K562 (cell line): ENCODE results near the gene PPARG. TPM values are rescaled to one million over a fixed set of nuclear protein-coding genes. Genes with fewer than 3 reads are reported as not detected.
"Not testable (repeated sequence)": the region's sequence is repeated elsewhere in the genome, so short reads cannot be mapped to it uniquely, and the experiment has no call there.

Experiments used
- ATAC-seq: fragments of 200-7000 bp; cut with Tn5 transposase; 3 replicates; pipeline ENCODE4 v1.9.1; 2020; ENCODE audit warnings: moderate library complexity
- BruUV-seq: library from RNA; stranded (reverse); fragments of 400-500 nt; replicated peaks from 2 replicates; lab custom pipeline; 2021; lab: Mats Ljungman, UMichigan
- CTCF ChIA-PET: fragments of 300-600 bp; formaldehyde crosslinking; extraction: SDS; loops from one replicate; lab custom pipeline; 2021; ENCODE audit warnings: low intra/inter-chr PET ratio; lab: Yijun Ruan, JAX
- POLR2A ChIA-PET: fragments of 300-600, 350-650 bp; sonication (Branson Sonifier 250); formaldehyde crosslinking; extraction: SDS; loops from one replicate; lab custom pipeline; 2021; ENCODE audit warnings: antibody characterized with exemption, inconsistent platforms; lab: Yijun Ruan, JAX
- DNase-seq, 4 experiments: peaks; one replicate each; pipeline versions ENCODE4 v3.0.0 to v3.0.0-alpha.2; 2011 to 2018; ENCODE audit warnings: low spot score in 3 of 4, mixed read lengths in 3 of 4; ENCODE audit errors: extremely low read depth in 1 of 4
- FAIRE-seq: peaks from 2 replicates; lab custom pipeline; 2011; peaks lifted over from hg19 to GRCh38; lab: Jason Lieb, UNC
- H2AFZ ChIP-seq: 2 replicates; pipeline ENCODE4 v1.6.0; 2011; ENCODE audit warnings: low read depth, low read length, control low read depth, inconsistent platforms
- H3K27ac ChIP-seq: fragments of 200-600 bp; 3 replicates; pipeline ENCODE4 v1.8.0; 2011; ENCODE audit warnings: low read depth, mild to moderate bottlenecking, control low read depth, inconsistent platforms, low read length, moderate library complexity, mixed read lengths; ENCODE audit errors: extremely low read depth
- H3K27me3 ChIP-seq, 2 experiments: fragments of 300-600 bp in 1 of 2; 2 replicates in 1 of 2; 3 replicates in 1 of 2; pipeline versions ENCODE4 v1.6.0 to v1.8.0; 2011; ENCODE audit warnings: inconsistent platforms in 2 of 2, low read length in 2 of 2, mild to moderate bottlenecking in 1 of 2, mixed read lengths in 1 of 2, moderate library complexity in 1 of 2; ENCODE audit not compliant: control insufficient read depth in 2 of 2, insufficient read depth in 2 of 2
- H3K36me3 ChIP-seq: fragments of 300-600 bp; 3 replicates; pipeline ENCODE4 v1.8.0; 2011; ENCODE audit warnings: mild to moderate bottlenecking, low read length, inconsistent platforms; ENCODE audit not compliant: control insufficient read depth, insufficient read depth
- H3K4me1 ChIP-seq, 2 experiments: fragments of 200-600 bp in 1 of 2; replicated peaks in 1 of 2; 2 replicates in 1 of 2; 3 replicates in 1 of 2; pipeline versions ENCODE4 v1.5.1 to v1.8.0; 2011; ENCODE audit warnings: inconsistent platforms in 2 of 2, low read length in 2 of 2, mild to moderate bottlenecking in 1 of 2, mixed read lengths in 1 of 2, moderate library complexity in 1 of 2; ENCODE audit not compliant: control insufficient read depth in 2 of 2, insufficient read depth in 2 of 2
- H3K4me2 ChIP-seq: 2 replicates; pipeline ENCODE4 v1.6.1; 2011; ENCODE audit warnings: low read length, control low read depth, inconsistent platforms, mixed read lengths; ENCODE audit not compliant: insufficient read depth
- H3K4me3 ChIP-seq: fragments of 200-600 bp; sonication (generic), shearing (Covaris generic); 2 replicates; pipeline ENCODE4 v1.5.1; 2016; ENCODE audit warnings: control low read depth, inconsistent platforms
- H3K79me2 ChIP-seq: fragments of 200-600 bp; 3 replicates; pipeline ENCODE4 v1.8.0; 2011; ENCODE audit warnings: low read length, inconsistent platforms; ENCODE audit not compliant: control insufficient read depth, insufficient read depth
- H3K9ac ChIP-seq, 2 experiments: 2 replicates each; pipeline versions ENCODE4 v1.6.0 to v1.6.1; 2011; ENCODE audit warnings: low read depth in 2 of 2, low read length in 2 of 2, control low read depth in 1 of 2, inconsistent platforms in 1 of 2, mild to moderate bottlenecking in 1 of 2, mixed read lengths in 1 of 2; ENCODE audit not compliant: insufficient read depth in 1 of 2
- H3K9me1 ChIP-seq: one replicate; pipeline ENCODE4 v1.6.0; 2011; ENCODE audit warnings: inconsistent platforms, mild to moderate bottlenecking, low read length, moderate library complexity; ENCODE audit not compliant: control insufficient read depth, insufficient read depth
- H3K9me3 ChIP-seq: replicated peaks from 2 replicates; pipeline ENCODE4 v1.5.1; 2011; ENCODE audit warnings: low read depth, low read length, inconsistent platforms; ENCODE audit not compliant: control insufficient read depth, insufficient read depth
- H4K20me1 ChIP-seq: replicated peaks from 2 replicates; pipeline ENCODE4 v1.6.1; 2011; ENCODE audit warnings: low read length, inconsistent platforms, mixed read lengths; ENCODE audit not compliant: control insufficient read depth, insufficient read depth
- EGR1 ChIP-seq: fragments of 450-650 bp; conservative IDR thresholded peaks from 2 replicates; pipeline ENCODE4 v1.6.1; 2017; ENCODE audit warnings: mild to moderate bottlenecking
- JUNB ChIP-seq: fragments of 450-650 bp; formaldehyde crosslinking; conservative IDR thresholded peaks from 2 replicates; pipeline ENCODE4 v1.4.0; 2020; ENCODE audit warnings: mild to moderate bottlenecking
- KLF10 ChIP-seq: fragments of 250-450 bp; sonication (Bioruptor Pico); IDR thresholded peaks from 2 replicates; pipeline ENCODE4 v1.6.1; 2021; ENCODE audit warnings: matching md5 sums
- RBM25 ChIP-seq: fragments of 200-400 bp; formaldehyde crosslinking; IDR thresholded peaks from 2 replicates; pipeline ENCODE4 v1.6.1; 2018; ENCODE audit warnings: low read length, low read depth, moderate library complexity; ENCODE audit not compliant: severe bottlenecking
- SETDB1 ChIP-seq: IDR thresholded peaks from one replicate; pipeline ENCODE4 v1.6.1; 2012; ENCODE audit warnings: low read length, control low read depth, inconsistent platforms
- SMARCA5 ChIP-seq: fragments of 450-650 bp; IDR thresholded peaks from 2 replicates; pipeline ENCODE4 v1.6.1; 2016
- WHSC1 ChIP-seq: IDR thresholded peaks from one replicate; pipeline ENCODE4 v1.6.1; 2012; ENCODE audit warnings: low read length, control low read depth, inconsistent platforms
- ZNF121 ChIP-seq: sonication (generic); formaldehyde crosslinking; conservative IDR thresholded peaks from 2 replicates; pipeline ENCODE4 v1.8.0; 2022; ENCODE audit warnings: missing genetic modification reagents
- ZNF316 ChIP-seq: fragments of 450-650 bp; IDR thresholded peaks from 2 replicates; pipeline ENCODE4 v1.6.1; 2016
- ZNF551 ChIP-seq: fragments of 250-450 bp; sonication (Bioruptor Pico); IDR thresholded peaks from 2 replicates; pipeline ENCODE4 v1.5.0; 2021; ENCODE audit warnings: mild to moderate bottlenecking, moderate library complexity
- WGBS: fragments of 100-300 bp; shearing (Covaris generic); methylation state at CpG from one replicate; pipeline ENCODE4 v1.1.6; 2016; ENCODE audit warnings: low coverage, mixed read lengths; ENCODE audit not compliant: insufficient coverage; ENCODE audit errors: missing lambda C conversion rate; 5-methylcytosine and 5-hydroxymethylcytosine counted together
- in situ Hi-C: fragments of 300-500 bp; cut with MboI; formaldehyde crosslinking; loops from 4 replicates; pipeline ENCODE4 v1.15.0; 2018; ENCODE audit warnings: inconsistent platforms, mixed read lengths
- intact Hi-C: fragments of 100-400 bp; cut with micrococcal nuclease; formaldehyde crosslinking; loops from 2 replicates; pipeline ENCODE4 v1.14.2; 2022
- polyA plus RNA-seq, 8 experiments: library from polyadenylated mRNA; depleted of rRNA in 4 of 8; stranded (reverse) in 5 of 8; unstranded in 3 of 8; fragments of >200 nt; fragmentation: Nextera tagmentation in 2 of 8; fragmentation: Illumina TruSeq in 1 of 8; extraction: Ambion mirVana in 2 of 8; extraction: Trizol in 1 of 8; gene quantifications; 2 replicates each; pipeline versions ENCODE4 v1.2.1 to v1.2.3, GENCODE V29; 2011 to 2014; ENCODE audit warnings: inconsistent platforms in 1 of 8, missing spikeins in 1 of 8
- total RNA-seq, 7 experiments: library from RNA; depleted of rRNA in 6 of 7; stranded (reverse); fragments of >200 nt in 6 of 7; fragmentation: Illumina TruSeq in 2 of 7; extraction: Trizol in 2 of 7; gene quantifications; 2 replicates each; pipeline versions ENCODE4 v1.2.1 to v1.2.3, GENCODE V29; 2011 to 2021; ENCODE audit warnings: low replicate concordance in 1 of 7

PPARG gene
- total and polyA plus RNA-seq, 9 of the 15 experiments (the other 6 are each of a cell fraction or from before 2014, with no cell fraction given), result not detected

DNA sequence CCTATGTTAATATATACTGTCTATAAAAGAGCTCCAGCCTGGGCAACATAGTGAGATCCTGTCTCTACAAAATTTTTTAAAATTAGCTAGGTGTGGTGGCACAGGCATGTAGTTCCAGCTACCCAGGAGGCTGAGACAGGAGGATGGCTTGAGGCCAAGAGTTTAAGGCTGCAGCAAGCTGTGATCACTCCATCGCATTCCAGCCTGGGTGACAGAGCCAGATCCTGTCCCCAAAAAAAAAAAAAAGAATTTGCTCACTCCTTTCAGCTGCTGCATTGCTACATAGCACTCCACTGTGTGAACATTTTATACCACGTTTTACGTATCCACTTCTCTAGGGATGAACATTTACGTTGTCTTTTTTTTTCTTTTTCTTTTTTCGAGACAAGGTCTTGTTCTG, 189.5 kb downstream of the PPARG start:
- POLR2A ChIA-PET, result interaction anchor here (0.6 kb wide), 1 partner anchor 1909 kb away, joined by 3 read pairs; no protein-coding TSS in a partner anchor

DNA sequence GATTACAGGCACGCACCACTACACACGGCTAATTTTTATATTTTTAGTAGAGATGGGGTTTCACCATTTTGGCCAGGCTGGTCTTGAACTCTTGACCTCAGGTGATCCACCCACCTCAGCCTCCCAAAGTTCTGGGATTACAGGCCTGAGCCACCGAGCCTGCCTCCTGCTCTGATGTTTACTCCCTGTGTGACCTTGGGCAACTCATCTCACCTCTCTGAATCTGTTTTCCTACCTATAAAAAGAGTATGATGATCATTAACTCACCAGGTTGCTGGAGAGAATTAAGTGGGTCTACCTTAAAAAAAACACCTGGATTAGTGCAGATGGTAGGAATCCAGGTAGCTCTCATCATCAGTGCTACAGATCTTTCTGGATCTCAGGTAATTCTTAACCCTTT, 190.3 kb downstream of the PPARG start:
- H3K79me2 ChIP-seq, H3K27ac ChIP-seq, H3K36me3 ChIP-seq, H3K4me3 ChIP-seq, H3K9me1 ChIP-seq, H3K9me3 ChIP-seq, H2AFZ ChIP-seq, FAIRE-seq, BruUV-seq, H3K9ac ChIP-seq, DNase-seq, ATAC-seq, in situ Hi-C loops, H3K4me2 ChIP-seq, H4K20me1 ChIP-seq: not testable (repeated sequence)
- ChIA-PET CTCF (interaction anchor here (0.6 to 1.9 kb wide), 6 partner anchors 16 to 344 kb away, joined by 3 to 24 read pairs (median 3); no protein-coding TSS in a partner anchor), POLR2A (interaction anchor here (0.8 to 1.2 kb wide), 3 partner anchors 14 to 120 kb away, joined by 3 to 7 read pairs (median 3); no protein-coding TSS in a partner anchor)
- WGBS, result 0% methylated on average over 3 of the region's 3 CpGs
- peaks cover 21 to 26% of the 10 kb centered on the region in 2 experiments; a peak in 4 of 5 replicates for H3K27me3 ChIP-seq
- intact Hi-C loops, result loop anchor here (5.0 kb wide), 1 partner anchor 292 kb away; no protein-coding TSS in a partner anchor
- H3K4me1 ChIP-seq, result peaks cover 14 to 17% of the 10 kb centered on the region in 2 experiments; a peak in 4 of 5 replicates

More for the DNA sequence above, 189.5 kb downstream of the PPARG start:
- intact Hi-C loops (loop anchor here (5.0 kb wide), 1 partner anchor 291 kb away; no protein-coding TSS in a partner anchor), in situ Hi-C loops (no loop called here)
- no peak overlapping the region for H3K9ac ChIP-seq
- FAIRE-seq (no peak), ATAC-seq (no peak), DNase-seq (no peak)
- H4K20me1 ChIP-seq, result no peaks in the 10 kb centered on the region
- H3K4me3 ChIP-seq, result no peak overlapping the region
- no peaks in the 10 kb centered on the region for H3K9me1 ChIP-seq
- TF ChIP-seq RBM25, result peak; percentile 20
- peak; percentile 56 for TF ChIP-seq ZNF121 (CRISPR knock-in tag)
- no peak for TF ChIP-seq ZNF316
- no peak for TF ChIP-seq KLF10 (CRISPR knock-in tag)
- no peak for TF ChIP-seq SETDB1
- TF ChIP-seq JUNB (CRISPR knock-in tag), result no peak
- TF ChIP-seq WHSC1, result no peak
- no peak for TF ChIP-seq SMARCA5
- TF ChIP-seq ZNF551 (CRISPR knock-in tag), result no peak
- TF ChIP-seq EGR1, result no peak
- BruUV-seq, result no TSS peak
- CTCF ChIA-PET, result interaction anchor here (0.6 kb wide), 2 partner anchors 186 to 1099 kb away, joined by 3 read pairs; no protein-coding TSS in a partner anchor
- no peak overlapping the region for H3K27ac ChIP-seq
- peaks cover 23 to 31% of the 10 kb centered on the region in 2 experiments for H3K27me3 ChIP-seq
- no peaks in the 10 kb centered on the region for H3K9me3 ChIP-seq
- H2AFZ ChIP-seq, result no peak overlapping the region
- H3K4me1 ChIP-seq, result peaks cover 7 to 10% of the 10 kb centered on the region in 2 experiments; a peak in 4 of 5 replicates
- H3K36me3 ChIP-seq, result no peaks in the 10 kb centered on the region
- no peak overlapping the region for H3K4me2 ChIP-seq
- no peaks in the 10 kb centered on the region for H3K79me2 ChIP-seq
- WGBS, result 2% methylated on average over 5 of the region's 5 CpGs
